IPS DF 6.9 (cell line): ENCODE results near the gene SMPDL3B.
"Not testable (repeated sequence)": the region's sequence is repeated elsewhere in the genome, so short reads cannot be mapped to it uniquely, and the experiment has no call there.

Source experiments
- DNase-seq: peaks from one replicate; pipeline ENCODE4 v3.0.0-alpha.2; 2013; ENCODE audit warnings: low read depth, low spot score
- H3K27ac ChIP-seq: one replicate; pipeline ENCODE4 v1.5.1; 2013; ENCODE audit warnings: low read length, control low read depth
- H3K27me3 ChIP-seq: 2 replicates; pipeline ENCODE4 v1.6.1; 2013; ENCODE audit warnings: mild to moderate bottlenecking, low read length; ENCODE audit not compliant: control insufficient read depth, insufficient read depth
- H3K36me3 ChIP-seq: 2 replicates; pipeline ENCODE4 v1.6.1; 2013; ENCODE audit warnings: low read length; ENCODE audit not compliant: control insufficient read depth, insufficient read depth
- H3K4me1 ChIP-seq: 2 replicates; pipeline ENCODE4 v1.6.1; 2013; ENCODE audit warnings: low read length; ENCODE audit not compliant: control insufficient read depth, insufficient read depth
- H3K4me3 ChIP-seq: 2 replicates; pipeline ENCODE4 v1.5.1; 2013; ENCODE audit warnings: mild to moderate bottlenecking, low read length
- H3K9me3 ChIP-seq: 2 replicates; pipeline ENCODE4 v1.6.1; 2013; ENCODE audit warnings: low read length, inconsistent platforms; ENCODE audit not compliant: control insufficient read depth, insufficient read depth
- WGBS: extraction: QIAGEN DNeasy Blood & Tissue Kit; methylation state at CpG from one replicate; pipeline ENCODE4 v1.1.7; 2013; ENCODE audit warnings: mixed read lengths, missing lambda C conversion rate; ENCODE audit not compliant: insufficient read length, insufficient coverage; 5-methylcytosine and 5-hydroxymethylcytosine counted together

The SMPDL3B gene

DNA sequence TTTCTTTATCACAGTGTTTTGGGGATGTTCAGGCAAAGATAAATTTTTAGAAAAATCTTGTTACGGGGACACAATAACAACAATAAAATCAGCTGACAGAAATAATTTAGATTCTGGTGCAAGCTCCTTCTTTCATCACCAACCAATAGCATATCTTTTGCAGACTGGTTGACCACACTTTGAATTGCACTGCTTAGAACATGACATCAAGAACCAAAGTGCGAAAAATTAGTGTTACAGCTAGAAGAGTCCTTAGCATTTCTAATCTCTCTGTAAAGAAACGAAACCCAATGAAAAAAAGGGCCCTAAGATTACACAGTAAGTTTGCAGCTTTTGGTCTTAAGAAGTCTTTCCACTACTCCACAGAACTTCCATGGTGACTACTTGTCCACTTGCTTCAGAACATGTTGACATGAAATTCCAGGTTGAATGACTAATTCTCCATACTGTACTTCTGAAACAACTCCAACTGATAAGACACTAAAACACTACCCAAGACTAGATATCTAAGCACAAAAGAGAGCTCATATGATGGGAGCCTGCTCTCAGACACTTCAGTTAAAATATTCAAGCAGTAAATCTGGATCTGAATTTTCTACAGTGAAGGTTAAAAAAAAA is 56.2 kb downstream of the SMPDL3B start:
- Histone ChIP-seq H3K27me3 (no peaks in the 10 kb centered on the region), H3K36me3 (peaks cover 14% of the 10 kb centered on the region; the same call in 1 of the 2 replicates), H3K4me3 (no peak overlapping the region), H3K9me3 (no peaks in the 10 kb centered on the region), H3K4me1 (no peaks in the 10 kb centered on the region), H3K27ac (no peak overlapping the region)
- no CpG with 5 or more reads among the region's 3 CpGs for WGBS
- no peak for DNase-seq

DNA sequence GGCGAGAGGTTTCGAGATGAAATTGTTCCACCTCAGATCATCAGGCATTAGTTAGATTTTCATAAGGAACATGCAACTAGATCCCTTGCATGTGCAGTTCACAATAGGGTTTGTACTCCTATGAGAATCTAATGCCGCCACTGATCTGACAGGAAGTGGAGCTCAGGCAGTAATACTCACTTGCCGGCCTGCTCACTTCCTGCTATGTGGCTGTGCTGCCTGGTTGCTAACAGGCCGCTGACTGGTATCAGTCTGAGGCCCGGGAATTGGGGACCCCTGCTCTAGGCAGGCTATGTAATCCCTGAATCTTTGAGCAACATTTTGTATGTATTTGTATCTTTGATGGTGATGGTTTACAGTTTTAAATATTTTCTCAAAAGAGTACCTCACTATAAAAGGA is 57.5 kb downstream of the SMPDL3B start:
- no peaks in the 10 kb centered on the region for H3K9me3 ChIP-seq
- H3K4me3 ChIP-seq = no peak overlapping the region
- no CpG with 5 or more reads among the region's 6 CpGs for WGBS
- peaks cover 17% of the 10 kb centered on the region; the same call in 1 of the 2 replicates for H3K36me3 ChIP-seq
- DNase-seq = no peak
- no peak overlapping the region for H3K27ac ChIP-seq
- no peaks in the 10 kb centered on the region for H3K4me1 ChIP-seq
- H3K27me3 ChIP-seq = no peaks in the 10 kb centered on the region

DNA sequence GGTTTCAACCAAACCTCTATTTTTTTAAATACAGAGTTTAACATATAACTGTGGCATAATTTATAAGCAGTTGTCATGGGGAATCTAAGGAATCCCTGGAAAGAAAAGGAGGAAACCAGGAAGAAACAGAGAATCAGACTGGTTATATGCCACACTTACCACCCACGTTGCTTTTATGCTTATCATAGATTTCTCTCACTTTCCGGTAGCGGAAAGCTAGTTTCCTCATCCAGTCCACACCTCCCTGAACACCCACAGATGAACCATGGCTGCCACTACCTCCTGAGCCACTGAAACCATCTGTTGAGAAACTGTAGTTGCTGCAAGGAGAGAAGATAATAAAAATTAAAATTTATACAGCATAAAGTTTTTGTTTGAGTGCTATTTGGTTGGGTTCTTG is 58.4 kb downstream of the SMPDL3B start:
- no CpG with 5 or more reads among the region's 3 CpGs for WGBS

DNA sequence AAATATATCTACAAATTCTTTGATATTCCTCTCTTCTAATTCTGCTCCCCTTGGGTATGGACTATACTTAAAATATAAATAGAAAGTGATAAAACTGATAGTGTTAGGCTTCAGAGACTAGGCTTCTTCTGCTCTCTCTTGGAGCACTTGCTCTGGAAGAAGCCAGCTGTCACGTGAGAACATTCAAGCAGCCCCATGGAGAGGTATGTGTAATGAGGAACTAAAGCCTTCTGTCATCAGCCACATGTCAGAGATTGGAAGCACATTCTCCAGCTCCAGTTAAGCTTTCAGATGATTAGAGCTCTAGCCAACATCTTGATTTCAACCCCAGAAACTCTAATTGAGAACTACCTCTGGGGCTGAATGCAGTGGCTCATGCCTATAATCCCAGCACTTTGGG is 59.3 kb downstream of the SMPDL3B start:
- Histone ChIP-seq H3K27ac (no peak overlapping the region), H3K36me3 (peaks cover 9% of the 10 kb centered on the region; the same call in 1 of the 2 replicates), H3K4me1 (no peaks in the 10 kb centered on the region), H3K27me3 (no peaks in the 10 kb centered on the region), H3K9me3 (no peaks in the 10 kb centered on the region), H3K4me3 (no peak overlapping the region)
- WGBS = no CpG with 5 or more reads among the region's 1 CpG
- no peak for DNase-seq

More for the DNA sequence above, 58.4 kb downstream of the SMPDL3B start:
- no peaks in the 10 kb centered on the region for H3K4me1 ChIP-seq
- H3K9me3 ChIP-seq = no peaks in the 10 kb centered on the region
- no peaks in the 10 kb centered on the region for H3K27me3 ChIP-seq
- H3K27ac ChIP-seq = no peak overlapping the region
- DNase-seq = no peak
- H3K4me3 ChIP-seq = no peak overlapping the region
- H3K36me3 ChIP-seq = peaks cover 14% of the 10 kb centered on the region; the same call in 1 of the 2 replicates

DNA sequence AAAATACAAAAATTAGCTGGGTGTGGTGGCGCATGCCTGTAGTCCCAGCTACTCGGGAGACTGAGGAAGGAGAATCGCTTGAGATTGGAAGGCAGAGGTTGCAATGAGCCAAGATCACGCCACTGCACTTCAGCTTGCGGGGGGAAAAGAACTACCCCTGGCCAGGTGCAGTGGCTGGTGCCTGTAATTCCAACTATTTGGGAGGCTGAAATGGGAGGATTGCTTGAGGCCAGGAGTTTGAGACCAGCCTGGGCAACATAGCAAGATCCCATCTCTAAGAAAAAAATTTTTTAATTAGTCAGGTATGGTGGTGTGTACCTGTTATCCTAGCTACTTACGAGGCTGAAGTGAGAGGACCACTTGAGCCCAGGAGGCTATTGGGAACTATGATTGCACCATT is 59.7 kb downstream of the SMPDL3B start:
- H3K27me3 ChIP-seq, DNase-seq, H3K9me3 ChIP-seq, H3K4me1 ChIP-seq, H3K4me3 ChIP-seq, H3K27ac ChIP-seq, H3K36me3 ChIP-seq: not testable (repeated sequence)
- WGBS = no CpG with 5 or more reads among the region's 6 CpGs

DNA sequence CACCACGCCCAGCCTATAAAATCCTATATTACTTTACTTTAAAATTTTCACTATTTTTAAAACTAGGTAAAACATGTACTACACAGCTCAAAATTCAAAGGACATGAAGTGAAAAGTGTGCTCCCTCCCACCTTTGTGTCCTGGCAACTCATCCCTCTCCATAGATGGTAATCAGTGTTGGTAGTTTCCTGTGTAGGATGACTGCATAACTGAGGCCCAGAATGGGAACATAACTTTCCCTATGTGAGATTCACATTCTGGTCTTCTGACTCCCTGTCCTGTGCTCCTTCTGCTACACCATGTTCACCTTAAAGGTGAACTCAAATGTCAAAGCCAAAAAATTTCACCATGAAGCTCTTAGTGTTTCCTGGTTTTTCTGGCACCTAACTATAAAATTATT is 64.3 kb downstream of the SMPDL3B start:
- no peaks in the 10 kb centered on the region for H3K4me1 ChIP-seq
- H3K9me3 ChIP-seq = no peaks in the 10 kb centered on the region
- no CpG with 5 or more reads among the region's 1 CpG for WGBS
- no peaks in the 10 kb centered on the region for H3K27me3 ChIP-seq
- no peak overlapping the region for H3K27ac ChIP-seq
- no peak for DNase-seq
- H3K36me3 ChIP-seq = peaks cover 4% of the 10 kb centered on the region; the same call in 1 of the 2 replicates
- no peak overlapping the region for H3K4me3 ChIP-seq

DNA sequence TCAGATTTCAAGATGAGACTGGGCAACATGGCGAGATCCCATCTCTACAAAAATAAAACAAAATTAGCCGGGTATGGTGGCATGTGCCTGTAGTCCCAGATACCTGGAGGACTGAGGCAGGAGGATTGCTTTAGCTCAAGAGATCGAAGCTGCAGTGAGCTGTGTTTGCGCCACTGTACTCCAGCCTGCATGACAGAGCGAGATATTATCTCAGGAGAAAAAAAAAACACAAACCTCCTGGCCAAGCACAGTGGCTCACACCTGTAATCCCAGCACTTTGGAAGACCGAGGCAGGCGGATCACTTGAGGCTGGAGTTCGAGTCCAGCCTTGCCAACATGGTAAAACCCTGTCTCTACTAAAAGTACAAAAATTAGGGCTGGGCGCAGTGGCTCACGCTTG is 67.8 kb downstream of the SMPDL3B start:
- H3K4me1 ChIP-seq = no peaks in the 10 kb centered on the region
- no CpG with 5 or more reads among the region's 10 CpGs for WGBS
- no peak for DNase-seq
- H3K4me3 ChIP-seq = no peak overlapping the region
- H3K36me3 ChIP-seq = peaks cover 2% of the 10 kb centered on the region; the same call in 1 of the 2 replicates
- no peak overlapping the region for H3K27ac ChIP-seq
- no peaks in the 10 kb centered on the region for H3K27me3 ChIP-seq
- H3K9me3 ChIP-seq = no peaks in the 10 kb centered on the region

DNA sequence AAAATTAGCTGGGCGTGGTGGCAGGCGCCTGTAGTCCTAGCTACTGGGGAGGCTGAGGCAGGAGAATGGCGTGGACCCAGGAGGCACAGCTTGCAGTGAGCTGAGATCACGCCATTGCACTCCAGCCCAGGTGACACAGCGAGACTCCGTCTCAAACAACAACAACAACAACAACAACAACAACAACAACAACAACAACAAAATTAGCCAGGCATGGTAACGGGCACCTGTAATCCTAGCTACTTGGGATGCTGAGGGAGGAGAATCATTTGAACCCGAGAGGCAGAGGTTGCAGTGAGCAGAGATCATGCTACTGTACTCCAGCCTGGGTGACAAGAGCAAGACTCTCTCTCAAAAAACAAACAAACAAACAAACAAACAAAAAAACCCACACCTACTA is 68.3 kb downstream of the SMPDL3B start:
- H3K4me1 ChIP-seq, H3K36me3 ChIP-seq, H3K9me3 ChIP-seq, DNase-seq, H3K27ac ChIP-seq, H3K4me3 ChIP-seq, H3K27me3 ChIP-seq: not testable (repeated sequence)
- no CpG with 5 or more reads among the region's 8 CpGs for WGBS
